Pons (tissue), 1 donor: ENCODE measurements around the gene GABPB2.
A peak's percentile ranks its signal among the peaks of the same experiment; 100 is the strongest.
"Not testable (repeated sequence)": the region's sequence is repeated elsewhere in the genome, so short reads cannot be mapped to it uniquely, and the experiment has no call there.

Experiments used
- DNase-seq: peaks from one replicate; pipeline ENCODE4 v3.0.0-alpha.2; 2016; ENCODE audit warnings: low spot score

Gene GABPB2

GRCh38 chr1:151060007-151060656, 10.4 kb upstream of the GABPB2 start, which contains the start of gene MLLT11:
Gene MLLT11 (plus strand): TSS chr1:151060397. CDS start chr1:151067225, 6,828 bp downstream.
- peak; percentile 85 for DNase-seq

DNA sequence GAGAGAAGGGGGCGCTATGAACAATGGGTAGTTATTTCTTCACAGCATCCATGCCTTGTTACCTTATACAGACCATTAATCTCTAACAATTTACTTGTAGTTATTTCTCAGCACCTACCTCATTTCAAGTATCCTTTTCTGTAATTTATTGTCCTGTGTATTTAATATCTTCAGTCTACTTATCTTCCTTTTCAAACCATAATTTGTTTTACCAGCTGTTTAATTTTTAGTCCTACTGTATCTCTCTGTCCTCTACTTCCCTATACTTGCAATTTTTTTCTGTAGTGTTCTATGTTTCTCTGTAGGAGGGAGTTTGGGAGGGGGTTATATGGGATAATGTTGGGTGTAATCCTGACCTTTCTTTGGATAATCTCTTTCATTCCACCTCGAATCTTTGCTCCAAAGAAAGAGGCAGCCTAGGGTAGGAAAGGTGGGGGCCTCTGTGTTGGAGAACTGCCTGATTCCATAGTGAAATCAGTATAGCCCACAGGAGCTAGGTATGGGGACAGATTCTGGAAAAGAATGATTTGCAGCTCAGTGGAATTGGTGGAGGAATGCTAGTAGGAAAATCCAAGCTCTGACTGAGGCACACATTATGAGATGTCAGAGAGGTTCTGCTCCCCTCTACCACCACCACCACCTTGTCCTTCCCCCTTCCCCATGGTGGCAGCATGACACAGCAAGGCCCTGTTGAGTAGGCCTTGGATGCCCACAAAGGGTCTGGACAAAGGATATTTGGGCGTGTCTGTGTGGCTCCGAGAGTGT, 9.7 kb upstream of the GABPB2 start:
- DNase-seq, result no peak

- DNase-seq, result no peak
Measured at GRCh38 chr1:151061704-151062103, 8.9 kb upstream of the GABPB2 start.

DNA sequence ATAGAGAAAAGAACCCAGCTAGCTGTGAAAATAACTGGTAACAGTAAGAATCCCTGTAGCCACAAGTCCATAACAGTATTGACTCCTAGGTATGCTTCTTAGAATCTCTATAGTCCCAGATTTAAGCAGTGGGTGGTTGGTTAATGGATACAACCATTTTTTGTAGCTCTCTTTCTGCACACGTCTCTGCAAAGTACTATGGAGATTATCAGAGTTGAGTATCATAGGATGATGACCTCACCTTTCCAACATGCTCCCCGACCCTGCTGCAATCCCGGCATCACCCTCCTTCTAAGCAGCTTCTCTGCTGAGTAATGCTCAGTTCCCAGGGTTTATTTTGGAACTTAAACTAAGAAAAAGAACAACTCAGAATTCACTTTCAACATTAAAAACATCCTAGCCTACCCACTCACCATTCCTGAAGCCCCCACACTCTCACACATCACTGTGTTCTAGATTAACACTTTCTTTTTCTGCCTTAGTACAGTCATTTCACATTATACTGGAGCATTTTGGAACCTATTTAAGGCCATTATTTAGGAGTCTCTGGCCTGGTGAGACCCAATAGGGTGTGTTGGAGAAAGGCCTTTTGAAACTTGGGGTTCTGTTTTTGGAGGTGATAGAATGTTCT, 7.7 kb upstream of the GABPB2 start:
- DNase-seq, result no peak

DNA sequence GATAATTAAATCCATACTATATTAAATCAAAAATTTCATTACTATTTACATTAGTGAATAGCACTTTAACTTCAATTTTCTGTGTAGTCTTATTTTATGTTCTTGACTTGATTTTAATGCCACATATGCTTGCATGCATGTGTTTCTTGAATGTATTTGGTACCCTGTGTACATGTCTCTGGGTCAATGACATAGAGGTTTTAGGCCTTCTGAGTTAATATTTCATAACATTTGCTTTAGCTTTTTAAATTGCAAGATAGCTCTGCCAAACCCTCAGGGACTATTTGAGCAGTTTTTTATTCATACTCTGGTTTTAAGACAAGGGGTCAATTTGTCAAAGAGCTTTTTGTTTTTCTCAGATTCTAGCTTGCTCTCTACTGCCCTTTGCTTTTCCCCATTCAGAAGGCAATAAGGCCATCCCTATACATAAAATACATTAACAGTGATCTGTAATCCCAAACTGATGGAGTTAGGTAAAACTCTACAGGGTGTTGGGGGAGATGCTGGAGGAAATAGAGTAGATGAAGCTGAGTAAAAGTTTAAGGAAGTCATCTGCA, 5.4 kb upstream of the GABPB2 start:
- DNase-seq, result no peak

DNA sequence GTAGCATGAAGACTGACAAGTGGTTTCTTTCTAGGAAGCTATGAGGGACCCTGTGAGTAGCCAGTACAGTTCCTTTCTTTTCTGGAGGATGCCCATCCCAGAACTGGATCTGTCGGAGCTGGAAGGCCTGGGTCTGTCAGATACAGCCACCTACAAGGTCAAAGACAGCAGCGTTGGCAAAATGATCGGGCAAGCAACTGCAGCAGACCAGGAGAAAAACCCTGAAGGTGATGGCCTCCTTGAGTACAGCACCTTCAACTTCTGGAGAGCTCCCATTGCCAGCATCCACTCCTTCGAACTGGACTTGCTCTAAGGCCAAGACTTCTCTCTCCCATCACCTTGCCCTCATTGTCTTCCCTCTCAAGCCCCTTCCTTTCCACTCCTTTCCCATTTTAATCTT, 3.4 kb upstream of the GABPB2 start:
- no peak for DNase-seq

- DNase-seq, result no peak
Measured at GRCh38 chr1:151069103-151069486, 1.5 kb upstream of the GABPB2 start.

- no peak for DNase-seq
Measured at GRCh38 chr1:151072224-151072623, 1.7 kb downstream of the GABPB2 start.

- DNase-seq, result no peak
Measured at GRCh38 chr1:151085953-151086559, 15.5 kb downstream of the GABPB2 start.

GRCh38 chr1:151097426-151097825, 26.9 kb downstream of the GABPB2 start:
- not testable (repeated sequence) for DNase-seq

GRCh38 chr1:151098126-151098525, 27.6 kb downstream of the GABPB2 start:
- no peak for DNase-seq

- no peak for DNase-seq
Measured at GRCh38 chr1:151104630-151105029, 34.1 kb downstream of the GABPB2 start.

GRCh38 chr1:151106894-151107293, 36.3 kb downstream of the GABPB2 start:
- DNase-seq, result no peak

DNA sequence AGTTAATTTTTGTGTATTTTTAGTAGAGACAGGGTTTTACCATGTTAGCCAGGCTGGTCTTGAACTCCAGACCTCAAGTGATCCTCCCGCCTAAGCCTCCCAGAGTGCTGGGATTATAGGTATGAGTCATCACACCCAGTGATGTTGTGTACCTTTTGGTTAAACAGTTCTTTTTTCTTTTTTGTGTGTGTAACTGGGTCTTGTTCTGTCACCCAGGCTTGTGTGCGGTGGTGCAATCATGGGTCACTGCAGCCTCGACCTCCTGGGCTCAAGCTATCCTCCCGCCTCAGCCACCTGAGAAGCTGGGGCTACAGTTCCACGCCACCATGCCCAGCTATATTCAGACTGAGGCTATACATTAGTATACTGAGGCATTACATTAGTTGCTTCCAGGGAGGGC, 37.8 kb downstream of the GABPB2 start:
- DNase-seq, result no peak

DNA sequence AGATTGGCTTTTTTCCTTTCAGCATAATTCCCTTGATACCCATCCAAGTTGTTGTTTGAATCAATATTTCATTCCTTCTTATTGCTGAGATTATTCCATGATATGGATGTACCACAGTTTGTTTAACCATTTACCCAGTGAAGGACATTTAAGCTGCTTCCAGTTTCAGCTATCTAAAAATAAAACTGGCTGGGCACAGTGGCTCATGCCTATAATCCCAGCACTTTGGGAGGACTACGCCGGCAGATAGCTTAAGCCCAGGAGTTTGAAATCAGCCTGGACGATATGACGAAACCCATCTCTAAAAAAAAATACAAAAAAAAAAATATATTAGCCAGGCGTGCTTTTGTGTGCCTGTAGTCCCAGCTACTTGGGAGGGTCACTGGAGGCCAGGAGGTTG, 43.3 kb downstream of the GABPB2 start:
- DNase-seq, result no peak

DNA sequence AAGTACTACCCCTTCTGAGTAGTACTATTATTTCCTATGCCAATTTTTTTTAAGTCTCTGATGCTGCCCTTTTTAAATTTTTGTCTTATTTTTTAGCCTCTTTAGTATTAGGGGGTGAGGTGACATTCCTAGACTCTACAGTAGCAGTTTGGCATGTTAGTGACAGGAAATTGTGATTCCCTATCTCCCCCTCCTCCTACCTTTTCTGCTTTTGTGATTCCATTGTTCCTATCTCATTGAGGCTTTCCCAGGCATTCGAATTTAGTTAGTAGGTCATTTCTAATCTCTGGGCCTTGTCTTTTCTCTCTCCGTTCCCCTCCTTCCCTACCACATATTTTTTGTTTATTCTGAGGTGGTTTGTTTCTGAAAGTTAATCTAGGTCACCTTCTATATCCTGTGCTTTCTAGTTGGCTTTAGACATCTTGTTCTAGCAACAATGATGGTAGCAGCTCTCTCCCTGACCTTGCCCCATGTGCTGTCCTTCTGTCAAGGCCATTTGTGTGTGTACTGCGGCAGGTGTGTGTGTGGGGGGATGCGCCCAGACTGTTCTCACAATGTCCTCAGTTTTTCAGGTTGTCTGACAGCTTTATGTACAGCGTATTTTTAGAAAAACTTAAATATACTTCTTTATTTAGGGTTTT, 54.3 kb downstream of the GABPB2 start:
- no peak for DNase-seq

- no peak for DNase-seq
Measured at GRCh38 chr1:151128800-151129199, 58.2 kb downstream of the GABPB2 start.

DNA sequence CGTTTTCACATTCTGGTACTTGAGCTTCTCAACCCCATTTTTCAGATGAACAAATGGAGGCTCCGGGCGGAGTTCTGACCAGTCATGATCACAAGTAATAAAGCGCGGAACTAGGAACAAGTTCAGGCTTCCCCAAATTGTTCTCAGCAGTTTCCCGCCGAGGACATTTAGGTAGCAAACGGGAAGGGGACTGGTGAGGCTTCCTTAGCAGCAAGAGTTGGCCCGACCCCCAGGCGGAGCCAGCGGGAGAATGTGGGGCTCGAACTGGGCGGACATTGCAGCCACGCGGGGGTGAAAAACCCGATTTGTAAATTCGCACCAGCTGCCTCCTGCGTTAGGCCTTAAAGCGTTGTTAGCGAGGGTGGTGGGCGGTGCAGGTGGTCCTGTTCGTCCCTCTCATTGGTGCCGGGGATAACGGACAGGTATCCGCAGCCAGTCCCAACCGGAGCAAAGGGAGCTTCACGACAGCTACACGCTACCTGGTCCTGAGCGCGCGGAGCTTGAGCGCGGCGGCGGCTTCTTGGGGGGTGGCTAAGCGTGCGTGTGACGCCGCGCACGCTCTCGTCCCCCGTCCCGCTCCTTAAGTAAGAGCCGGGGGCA, 60.5 kb downstream of the GABPB2 start:
- peak; percentile 59 for DNase-seq

GRCh38 chr1:151131701-151132334, 61.3 kb downstream of the GABPB2 start:
- DNase-seq, result no peak

GRCh38 chr1:151132335-151133017, 61.9 kb downstream of the GABPB2 start:
- no peak for DNase-seq
